Nephron (organoid): Measurements from ENCODE around the gene NCBP2L.
A peak's percentile ranks its signal among the peaks of the same experiment; 100 is the strongest.

Experiments
- H3K27ac Mint-ChIP-seq, 3 experiments: 2 replicates each; pipeline ENCODE4 v1.8.0; 2020; ENCODE audit warnings: mixed read lengths in 3 of 3, mild to moderate bottlenecking in 2 of 3, moderate library complexity in 1 of 3
- H3K27me3 Mint-ChIP-seq: 2 replicates; pipeline ENCODE4 v1.8.0; 2021; ENCODE audit warnings: low read depth, mild to moderate bottlenecking, moderate library complexity, mixed read lengths
- H3K36me3 Mint-ChIP-seq: 2 replicates; pipeline ENCODE4 v1.8.0; 2020; ENCODE audit warnings: low read depth, mixed read lengths
- H3K4me1 Mint-ChIP-seq: 2 replicates; pipeline ENCODE4 v1.8.0; 2020; ENCODE audit warnings: mixed read lengths
- H3K4me3 Mint-ChIP-seq, 3 experiments: 2 replicates each; pipeline ENCODE4 v1.8.0; 2020; ENCODE audit warnings: mild to moderate bottlenecking in 3 of 3, mixed read lengths in 3 of 3, moderate library complexity in 2 of 3
- H3K9me3 Mint-ChIP-seq: 2 replicates; pipeline ENCODE4 v1.8.0; 2020; ENCODE audit warnings: mixed read lengths
- CTCF ChIP-seq, 3 experiments: fragments of 200-600 bp; sonication (generic); IDR thresholded peaks; one replicate each; pipeline ENCODE4 v1.5.0; 2021; ENCODE audit warnings: antibody characterized with exemption in 3 of 3; ENCODE audit not compliant: unreplicated experiment in 3 of 3

The NCBP2L gene

DNA sequence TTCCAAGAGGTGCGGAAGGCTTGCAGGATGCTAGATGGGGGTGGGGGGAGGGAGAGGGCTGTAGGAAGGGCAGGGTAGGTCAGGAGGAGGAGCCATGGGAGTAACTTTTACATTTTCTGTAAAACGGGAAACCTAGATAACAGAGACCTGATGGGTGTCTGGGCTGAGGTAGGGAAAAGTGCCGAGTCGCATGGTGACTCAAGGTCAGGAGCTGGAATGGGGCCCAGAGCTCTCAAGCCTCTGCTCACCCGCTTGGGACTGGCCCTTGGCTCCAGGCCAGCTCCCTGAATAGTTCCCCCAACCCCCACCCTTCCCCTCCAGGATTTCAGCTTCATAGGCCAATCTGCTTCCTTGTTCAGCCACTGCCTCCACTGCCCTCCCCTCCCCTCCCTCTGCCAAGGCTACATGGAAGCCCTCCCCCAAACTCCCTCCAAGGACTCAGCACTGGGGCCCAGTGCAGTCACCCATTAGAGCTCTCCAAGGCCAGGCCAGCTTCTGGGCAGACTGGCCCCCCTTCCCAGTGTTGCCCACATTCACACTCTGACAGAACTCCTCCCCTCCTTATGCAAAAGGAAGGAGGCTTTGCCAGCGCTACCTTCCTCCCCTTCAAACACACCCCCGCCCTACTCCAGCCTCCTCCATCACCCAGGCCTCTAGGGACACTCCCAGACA is 45.6 kb upstream of the NCBP2L start:
- peaks cover 65% of the 10 kb centered on the region for H3K4me1 Mint-ChIP-seq
- no peaks in the 10 kb centered on the region for H3K9me3 Mint-ChIP-seq
- H3K27ac Mint-ChIP-seq, result peak overlapping the region; percentile 88 to 90 (median 89)
- no peak for TF ChIP-seq CTCF (IDR thresholded peaks at IDR 0.05; ENCODE audit: unreplicated experiment in 3 of 3)
- H3K27me3 Mint-ChIP-seq, result no peaks in the 10 kb centered on the region
- H3K36me3 Mint-ChIP-seq, result no peaks in the 10 kb centered on the region
- H3K4me3 Mint-ChIP-seq, result peak overlapping the region in 1 of 3 experiments; percentile 47

DNA sequence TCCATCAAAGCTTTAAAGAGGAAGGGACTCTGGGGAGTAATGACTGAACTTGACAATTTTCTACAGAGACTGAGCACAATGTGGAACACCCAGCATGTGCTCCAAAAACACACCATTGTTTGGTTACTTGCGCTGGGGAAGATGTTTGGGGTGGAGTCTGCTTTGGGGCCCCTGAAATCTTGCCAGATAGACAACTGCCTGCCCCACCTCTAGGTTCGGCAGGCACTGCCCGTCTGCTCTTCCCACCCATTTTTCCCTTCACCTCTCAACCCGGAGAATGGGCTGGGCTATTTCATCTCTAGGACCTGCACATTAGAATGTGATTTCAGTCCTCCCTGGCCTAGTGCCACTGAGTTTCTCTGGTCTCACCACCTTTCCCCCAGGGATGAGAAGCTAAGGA is 43.8 kb upstream of the NCBP2L start:
- H3K27me3 Mint-ChIP-seq, result no peaks in the 10 kb centered on the region
- TF ChIP-seq CTCF (IDR thresholded peaks at IDR 0.05; ENCODE audit: unreplicated experiment in 3 of 3), result no peak
- no peaks in the 10 kb centered on the region for H3K36me3 Mint-ChIP-seq
- H3K4me3 Mint-ChIP-seq, result no peak overlapping the region
- no peaks in the 10 kb centered on the region for H3K9me3 Mint-ChIP-seq
- H3K4me1 Mint-ChIP-seq, result peaks cover 52% of the 10 kb centered on the region
- H3K27ac Mint-ChIP-seq, result peak overlapping the region in 2 of 3 experiments; percentile 66 to 90

DNA sequence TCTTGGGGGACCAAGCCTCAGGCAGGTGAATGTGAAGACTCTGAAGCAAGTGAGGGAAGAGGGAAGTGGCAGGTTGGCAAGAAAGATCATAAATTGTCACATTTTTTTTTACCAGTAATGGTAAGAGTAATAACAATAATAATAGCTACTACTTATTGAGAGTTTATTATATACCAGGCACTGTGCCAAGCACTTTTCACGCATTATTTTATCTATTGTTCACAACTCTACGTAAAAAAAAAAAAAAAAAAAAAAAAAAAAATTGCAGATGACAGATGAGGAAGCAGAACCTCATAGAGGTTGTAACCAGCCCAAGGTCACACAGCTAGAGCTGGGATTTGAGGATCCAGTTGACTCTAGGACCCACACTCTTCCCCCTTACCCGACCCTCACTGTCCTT is 42.9 kb upstream of the NCBP2L start:
- Mint-ChIP-seq H3K4me3 (no peak overlapping the region), H3K27ac (peak overlapping the region in 2 of 3 experiments; percentile 71 to 90), H3K27me3 (no peaks in the 10 kb centered on the region)

DNA sequence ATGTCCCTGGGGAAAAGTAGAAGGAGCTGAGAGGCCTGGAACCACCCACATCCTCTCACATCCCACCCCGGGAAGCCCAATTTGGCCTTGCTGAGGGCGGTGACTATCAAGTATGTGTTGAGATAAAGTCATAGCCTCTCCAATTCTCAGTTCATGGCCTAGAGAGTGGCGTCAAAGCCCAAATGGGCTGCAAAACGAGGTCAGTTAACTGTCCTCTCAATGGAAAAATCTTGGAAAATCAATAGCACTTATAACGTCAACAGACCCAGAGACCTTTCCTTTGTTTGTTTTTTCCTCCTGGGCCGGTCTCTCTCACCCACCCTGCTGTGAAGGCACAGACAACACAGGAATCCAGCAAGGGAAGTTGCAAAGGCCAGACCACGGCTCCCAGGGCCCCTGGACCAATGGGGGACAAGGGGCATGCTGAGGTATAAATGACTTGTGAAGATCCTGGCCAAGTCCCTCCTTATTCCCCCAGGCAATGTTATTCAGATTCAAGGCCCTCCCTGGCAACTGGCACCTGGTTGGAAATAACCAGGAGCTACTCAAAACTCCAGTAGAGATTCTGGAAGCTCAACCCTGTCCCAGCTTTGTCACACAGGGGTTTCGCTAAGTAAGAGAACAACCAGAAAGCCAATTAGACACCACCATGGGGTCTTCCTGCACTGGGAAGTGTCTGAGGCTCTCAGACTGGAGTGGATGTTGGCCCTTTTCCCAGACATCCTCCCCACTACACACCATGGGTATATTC is 40.6 kb upstream of the NCBP2L start:
- Mint-ChIP-seq H3K27ac (peak overlapping the region; percentile 40 to 76 (median 72)), H3K4me1 (peaks cover 47% of the 10 kb centered on the region)

More for the DNA sequence above, 42.9 kb upstream of the NCBP2L start:
- TF ChIP-seq CTCF (IDR thresholded peaks at IDR 0.05; ENCODE audit: unreplicated experiment in 3 of 3), result no peak
- Mint-ChIP-seq H3K9me3 (no peaks in the 10 kb centered on the region), H3K36me3 (no peaks in the 10 kb centered on the region), H3K4me1 (peaks cover 49% of the 10 kb centered on the region)

GRCh38 chrX:107738272-107738671 is 39.3 kb upstream of the NCBP2L start:
- TF ChIP-seq CTCF (IDR thresholded peaks at IDR 0.05; ENCODE audit: unreplicated experiment in 3 of 3), result no peak
- Mint-ChIP-seq H3K4me3 (no peak overlapping the region), H3K36me3 (no peaks in the 10 kb centered on the region), H3K27ac (peak overlapping the region in 2 of 3 experiments; percentile 40 to 76), H3K4me1 (peaks cover 53% of the 10 kb centered on the region), H3K27me3 (no peaks in the 10 kb centered on the region), H3K9me3 (peaks cover 3% of the 10 kb centered on the region)

More for the DNA sequence above, 40.6 kb upstream of the NCBP2L start:
- H3K4me3 Mint-ChIP-seq, result no peak overlapping the region
- peaks cover 3% of the 10 kb centered on the region for H3K9me3 Mint-ChIP-seq
- no peaks in the 10 kb centered on the region for H3K27me3 Mint-ChIP-seq
- H3K36me3 Mint-ChIP-seq, result no peaks in the 10 kb centered on the region
- TF ChIP-seq CTCF (IDR thresholded peaks at IDR 0.05; ENCODE audit: unreplicated experiment in 3 of 3), result no peak
